HG03378 (cell line): Measurements from ENCODE around the gene ZNF215.
"Not testable (repeated sequence)": the region's sequence is repeated elsewhere in the genome, so short reads cannot be mapped to it uniquely, and the experiment has no call there.

Source experiments
- ATAC-seq: cut with Tn5 transposase; IDR thresholded peaks from one replicate; pipeline ENCODE4 v1.9.1; 2021; ENCODE audit warnings: mild to moderate bottlenecking, moderate library complexity; ENCODE audit not compliant: unreplicated experiment

Gene ZNF215

DNA sequence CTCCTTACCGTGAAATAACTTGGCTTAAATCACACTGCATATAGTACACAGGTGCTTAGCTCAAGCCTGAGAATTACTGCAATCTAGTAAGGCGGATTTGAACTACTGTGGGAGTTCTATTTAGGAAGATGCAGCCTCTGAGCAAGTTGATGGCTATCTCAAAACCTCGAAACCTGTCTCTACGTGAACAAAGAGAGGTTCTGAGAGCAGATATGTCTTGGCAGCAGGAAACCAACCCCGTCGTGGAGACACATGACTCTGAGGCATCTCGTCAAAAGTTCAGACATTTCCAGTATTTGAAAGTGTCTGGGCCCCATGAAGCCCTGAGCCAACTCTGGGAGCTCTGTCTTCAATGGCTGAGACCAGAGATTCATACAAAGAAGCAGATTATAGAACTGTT is 5.9 kb downstream of the ZNF215 start:
- ATAC-seq, result no peak

DNA sequence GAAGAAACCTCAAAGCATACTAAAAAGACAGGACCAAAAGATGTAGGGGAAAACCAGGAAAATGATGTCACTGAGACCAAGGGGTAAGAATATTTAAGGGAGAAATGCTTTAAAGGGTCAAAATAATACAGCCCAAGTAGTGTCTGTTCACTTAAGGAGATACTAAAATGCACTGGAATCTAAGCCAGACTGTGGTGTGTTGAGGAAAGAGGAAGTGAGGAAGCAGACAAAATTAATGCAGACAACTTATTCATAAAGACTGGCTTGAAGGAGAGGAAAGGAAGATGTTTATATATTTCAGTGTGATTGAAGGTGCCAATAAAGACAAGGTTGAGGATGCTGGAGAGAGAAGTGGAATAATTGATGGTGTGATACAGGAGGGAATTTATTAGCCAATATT is 15.7 kb downstream of the ZNF215 start:
- no peak for ATAC-seq

DNA sequence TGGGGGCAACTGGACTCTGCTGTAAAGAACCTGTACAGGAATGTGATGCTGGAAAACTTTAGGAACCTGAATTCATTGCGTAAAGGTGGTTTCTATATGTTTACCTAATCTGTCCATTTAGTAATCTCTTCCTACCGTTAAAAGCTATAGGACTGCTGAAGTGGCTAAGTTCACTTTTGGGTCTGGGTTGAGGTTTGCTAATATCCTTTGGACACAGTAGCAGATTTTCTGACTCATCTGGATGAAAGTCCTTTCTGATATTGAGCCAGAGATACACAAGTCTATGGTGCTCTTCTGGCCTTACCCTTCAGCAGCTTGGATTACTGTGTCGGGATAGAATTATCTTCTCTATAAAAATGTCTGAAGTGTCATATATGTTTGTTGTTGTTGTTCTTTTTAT is 16.9 kb downstream of the ZNF215 start:
- ATAC-seq, result no peak

DNA sequence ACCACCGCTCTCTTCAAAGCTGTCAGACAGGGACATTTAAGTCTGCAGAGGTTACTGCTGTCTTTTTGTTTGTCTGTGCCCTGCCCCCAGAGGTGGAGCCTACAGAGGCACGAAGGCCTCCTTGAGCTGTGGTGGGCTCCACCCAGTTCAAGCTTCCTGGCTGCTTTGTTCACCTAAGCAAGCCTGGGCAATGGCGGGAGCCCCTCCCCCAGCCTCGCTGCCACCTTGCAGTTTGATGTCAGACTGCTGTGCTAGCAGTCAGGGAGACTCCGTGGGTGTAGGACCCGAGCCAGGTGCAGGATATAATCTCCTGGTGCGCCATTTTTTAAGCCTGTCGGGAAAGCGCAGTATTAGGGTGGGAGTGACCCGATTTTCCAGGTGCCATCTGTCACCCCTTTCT is 28.0 kb downstream of the ZNF215 start:
- not testable (repeated sequence) for ATAC-seq

DNA sequence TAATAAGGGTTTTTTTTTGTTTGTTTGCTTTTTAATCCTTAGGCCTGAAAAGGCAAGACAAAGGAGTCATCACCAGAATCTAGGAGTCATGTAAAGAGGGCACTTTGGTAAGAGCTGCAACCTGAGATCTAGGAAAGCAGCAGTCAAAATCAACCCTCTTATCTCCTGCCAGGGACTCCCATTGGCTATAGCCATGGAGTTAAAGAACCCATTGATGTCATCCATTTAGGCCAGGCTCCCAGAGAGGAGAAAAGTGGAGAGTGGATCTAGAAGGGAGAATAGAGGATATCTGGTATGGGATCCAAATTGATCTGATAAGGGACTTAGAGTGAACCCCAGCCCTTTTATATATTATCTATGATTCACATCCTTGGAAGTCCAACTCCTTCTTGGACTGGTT is 35.9 kb downstream of the ZNF215 start:
- ATAC-seq, result no peak

DNA sequence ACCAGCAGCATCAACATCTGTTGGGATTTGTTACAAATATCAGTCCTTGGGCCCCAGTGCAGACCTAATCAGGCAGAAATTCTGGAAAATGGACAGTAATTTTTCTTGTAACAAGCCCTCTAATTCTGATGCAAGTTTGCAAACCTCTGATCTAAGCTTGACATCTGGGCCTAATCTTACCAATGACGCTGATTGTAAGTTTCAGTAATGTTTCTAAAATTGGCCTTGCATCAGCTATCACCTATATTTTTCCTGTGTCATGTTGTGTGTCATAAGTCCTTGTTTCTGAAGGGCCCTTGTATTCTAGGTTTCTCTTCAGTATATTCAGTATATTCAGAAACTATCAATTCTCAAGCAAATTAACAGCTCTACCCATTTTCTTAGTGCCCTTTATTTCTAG is 36.4 kb downstream of the ZNF215 start:
- peak; percentile 47 for ATAC-seq

DNA sequence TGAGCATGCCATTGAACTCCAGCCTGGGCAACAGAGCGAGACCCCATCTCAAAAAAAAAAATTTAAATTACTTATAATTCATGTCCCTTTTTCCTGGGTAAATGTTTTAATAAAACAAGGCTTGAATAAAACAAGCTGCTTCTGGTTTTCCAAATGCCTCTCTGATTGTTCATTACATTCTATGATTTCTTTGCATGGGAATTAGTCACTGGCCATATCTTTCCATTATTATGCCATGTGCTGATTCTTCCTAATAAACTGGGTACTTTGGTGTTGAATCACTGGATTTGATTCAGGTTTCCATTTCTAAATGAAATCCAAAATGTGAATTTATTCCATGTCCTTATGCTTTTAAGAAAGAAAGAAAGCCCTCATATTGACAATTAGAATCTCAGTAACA is 42.6 kb downstream of the ZNF215 start:
- no peak for ATAC-seq

DNA sequence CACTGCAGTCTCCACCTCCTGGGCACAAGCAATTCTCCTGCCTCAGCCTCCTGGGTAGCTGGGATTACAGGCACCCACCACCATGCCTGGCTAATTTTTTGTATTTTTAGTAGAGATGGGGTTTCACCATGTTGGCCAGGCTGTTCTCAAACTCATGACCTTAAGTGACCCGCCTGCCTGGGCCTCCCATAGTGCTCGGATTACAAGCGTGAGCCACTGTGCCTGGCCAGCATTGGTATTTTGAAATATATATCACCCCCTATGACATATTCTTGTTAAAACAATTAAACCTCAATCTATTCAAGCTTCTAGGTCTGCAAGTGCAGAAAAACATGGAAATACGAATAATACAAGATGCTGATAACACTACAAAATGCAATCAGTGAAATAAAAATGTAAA is 43.6 kb downstream of the ZNF215 start:
- not testable (repeated sequence) for ATAC-seq

DNA sequence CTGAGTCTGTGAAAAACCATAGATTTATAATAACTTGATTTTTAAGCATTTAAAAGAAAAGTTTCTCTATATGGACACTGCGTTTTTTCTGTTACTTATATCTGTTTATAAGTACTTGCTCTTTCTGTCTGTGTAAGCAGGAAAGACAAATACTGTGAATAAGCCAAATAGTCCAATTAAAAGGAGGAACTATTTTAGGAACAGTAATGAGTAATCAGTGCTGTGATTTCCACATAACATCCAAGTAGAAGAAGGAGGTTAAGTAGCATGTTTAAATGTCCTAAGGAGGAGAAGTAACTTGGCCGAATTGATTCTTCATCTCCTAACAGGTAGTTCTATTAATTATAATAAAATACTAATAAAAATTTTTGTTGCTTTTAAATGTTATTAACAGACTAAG is 53.1 kb downstream of the ZNF215 start:
- no peak for ATAC-seq

DNA sequence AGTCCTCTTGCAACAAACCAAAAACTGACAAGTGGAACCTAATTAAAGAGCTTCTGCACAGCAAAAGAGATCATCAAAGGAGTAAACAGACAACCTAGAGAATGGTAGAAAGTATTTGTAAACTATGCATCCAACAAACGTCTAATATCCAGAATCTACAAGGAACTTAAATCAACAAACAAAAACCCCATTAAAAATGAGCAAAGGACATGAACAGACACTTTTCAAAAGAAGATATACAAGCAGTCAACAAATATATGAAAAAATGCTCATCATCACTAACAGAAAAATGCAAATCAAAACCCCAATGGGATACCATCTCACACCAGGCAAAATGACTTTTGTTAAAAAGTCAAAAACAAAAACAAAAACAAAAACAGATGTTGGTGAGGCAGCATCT is 60.3 kb downstream of the ZNF215 start:
- ATAC-seq, result no peak

DNA sequence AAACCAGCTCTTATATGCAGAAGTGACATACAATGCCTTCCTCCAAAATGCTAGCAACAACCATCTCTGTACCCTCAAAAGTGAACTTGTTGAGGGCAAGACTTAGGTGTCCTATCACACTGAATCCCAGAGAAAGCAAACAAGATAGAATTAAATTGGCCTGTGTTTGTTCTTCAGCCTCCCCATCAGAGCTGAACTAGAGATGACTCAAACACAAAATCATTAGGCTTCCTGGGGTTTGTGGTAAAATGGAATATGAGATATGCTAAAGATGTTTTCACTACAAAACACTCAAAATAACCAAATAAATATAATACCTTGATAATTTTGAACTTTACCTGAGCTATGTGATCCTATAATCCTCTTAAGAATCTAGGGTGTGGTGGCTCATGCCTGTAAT is 62.3 kb downstream of the ZNF215 start:
- no peak for ATAC-seq

DNA sequence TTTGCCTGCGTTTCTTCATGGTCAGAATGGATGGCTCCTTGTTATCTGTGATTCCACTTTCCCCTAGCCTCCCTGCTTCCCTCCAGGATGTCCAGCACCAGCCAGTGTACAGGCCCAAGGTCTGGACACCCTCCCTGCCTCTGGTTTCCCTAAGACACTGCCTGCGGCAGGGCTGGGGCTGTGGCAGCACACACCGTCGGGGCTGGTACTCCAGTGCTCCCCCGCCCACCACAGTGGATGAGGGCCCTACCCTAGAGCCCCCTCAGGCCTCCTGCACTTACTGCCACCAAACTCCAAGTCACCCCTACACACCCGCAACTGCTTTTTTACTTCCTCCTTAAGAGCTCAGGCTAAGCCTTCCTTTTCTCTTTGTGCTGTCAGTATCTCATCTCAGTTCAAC is 65.0 kb downstream of the ZNF215 start:
- no peak for ATAC-seq

DNA sequence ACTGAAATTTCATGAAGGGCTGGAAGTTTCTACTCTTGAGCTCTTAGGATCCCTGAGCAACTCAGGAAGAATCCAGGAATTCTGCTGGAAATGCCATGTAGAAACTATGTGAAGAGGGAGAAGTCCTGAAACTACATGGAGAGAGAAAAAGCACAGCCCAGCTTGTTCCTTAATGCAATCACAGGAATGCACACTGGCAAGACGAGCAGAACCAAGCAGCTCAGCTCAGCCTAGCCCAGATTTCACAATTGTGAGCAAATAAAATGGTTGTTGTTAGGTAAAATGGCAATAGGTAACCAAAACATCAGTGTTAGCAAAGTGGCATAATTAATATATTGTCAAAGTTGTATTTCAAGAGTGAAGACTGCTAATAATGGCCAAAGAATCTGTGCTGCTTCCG is 65.8 kb downstream of the ZNF215 start:
- ATAC-seq, result no peak

DNA sequence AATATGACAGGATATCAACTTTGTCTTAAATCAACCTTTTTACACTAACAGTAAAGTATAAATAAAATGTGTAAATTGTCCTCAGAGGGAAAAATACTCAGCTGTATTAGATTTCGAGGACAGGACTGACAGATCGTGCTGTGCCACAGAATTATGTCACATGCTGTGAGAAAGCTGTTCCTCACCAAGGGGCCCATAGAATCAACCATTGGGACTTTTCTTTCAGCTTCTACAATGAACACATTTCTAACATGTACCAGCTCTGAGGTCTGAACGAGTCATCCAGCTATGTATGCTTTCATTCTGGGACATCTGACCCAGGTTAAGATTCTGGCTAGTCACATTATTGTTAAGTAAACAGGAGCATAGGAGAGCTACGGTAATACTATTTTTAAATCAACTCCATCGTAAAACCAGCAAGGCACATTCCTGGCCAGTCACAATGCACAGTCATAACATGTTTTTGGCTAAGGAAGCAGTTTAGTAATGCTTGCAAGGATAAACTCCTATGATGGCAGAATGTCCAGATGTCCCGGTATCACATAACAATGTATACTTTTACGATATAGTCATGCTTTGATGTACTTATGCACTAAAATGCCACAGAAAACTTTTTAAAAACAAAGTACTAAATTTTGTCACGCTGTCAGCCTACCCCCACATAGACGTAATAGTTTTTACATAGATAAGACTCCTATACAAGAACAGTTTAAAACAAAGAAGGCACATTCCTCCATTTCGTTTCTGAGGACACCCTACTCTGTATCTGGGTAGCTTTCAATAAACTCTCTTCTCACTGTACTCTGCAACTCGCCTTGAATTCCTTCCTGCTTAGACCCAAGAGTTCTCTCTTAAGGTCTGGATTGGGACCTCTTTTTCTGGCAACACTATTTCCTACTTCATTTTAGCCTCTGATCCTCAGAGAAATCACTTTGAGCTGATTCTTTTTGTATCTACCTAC is 66.5 kb downstream of the ZNF215 start:
- no peak for ATAC-seq

DNA sequence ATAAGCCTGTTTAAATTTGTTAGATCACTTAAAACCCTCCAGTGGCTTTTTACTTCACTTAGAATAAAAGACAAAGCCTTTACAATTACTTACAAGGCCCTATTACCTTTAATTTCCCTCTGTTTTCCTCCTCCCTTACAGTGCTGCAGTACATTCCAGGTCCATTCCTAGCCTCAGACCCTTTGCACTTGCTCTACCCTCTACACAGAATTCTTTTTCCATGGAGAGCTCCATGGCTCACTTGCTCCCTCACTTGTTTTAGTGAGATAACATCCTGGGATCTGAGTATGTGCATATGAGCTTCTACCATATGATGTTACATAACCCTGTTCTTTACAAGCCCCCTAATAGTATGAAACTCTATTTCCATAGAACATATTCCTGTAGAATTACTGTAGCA is 69.5 kb downstream of the ZNF215 start:
- ATAC-seq, result no peak

DNA sequence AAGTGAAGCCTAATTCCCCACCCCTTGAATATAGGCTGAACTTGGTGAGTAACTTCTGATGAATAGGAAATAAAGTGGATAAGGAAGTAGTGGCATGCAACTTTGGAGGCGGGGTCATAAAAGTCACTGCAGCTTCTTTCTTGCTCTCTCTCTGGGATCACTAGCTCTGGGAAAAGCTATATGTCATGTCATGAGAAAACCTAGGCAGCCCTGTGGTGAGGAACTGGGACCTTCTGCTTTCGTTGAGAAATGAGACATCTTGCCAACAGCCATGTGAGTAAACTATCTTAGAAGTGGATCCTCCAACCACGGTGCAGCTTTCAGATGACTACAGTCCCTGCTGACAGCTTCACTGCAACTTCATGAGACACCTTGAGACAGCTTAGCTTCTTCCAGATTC is 78.3 kb downstream of the ZNF215 start:
- ATAC-seq, result no peak
